Ectodermal cell (in vitro differentiated cells): ENCODE measurements around the gene NEU3.
"Not testable (repeated sequence)": the region's sequence is repeated elsewhere in the genome, so short reads cannot be mapped to it uniquely, and the experiment has no call there.

ENCODE experiments used
- H3K27ac ChIP-seq: 2 replicates; pipeline ENCODE4 v1.7.0; 2013; ENCODE audit warnings: mild to moderate bottlenecking, low read depth, low read length; ENCODE audit not compliant: insufficient read depth, poor library complexity, severe bottlenecking
- H3K27me3 ChIP-seq: 2 replicates; pipeline ENCODE4 v1.7.0; 2013; ENCODE audit warnings: mild to moderate bottlenecking, low read length; ENCODE audit not compliant: insufficient read depth, control insufficient read depth, poor library complexity, severe bottlenecking
- H3K36me3 ChIP-seq: one replicate; pipeline ENCODE4 v1.7.0; 2013; ENCODE audit warnings: low read length; ENCODE audit not compliant: control insufficient read depth, insufficient read depth
- H3K4me1 ChIP-seq: one replicate; pipeline ENCODE4 v1.7.0; 2013; ENCODE audit warnings: low read length; ENCODE audit not compliant: control insufficient read depth, insufficient read depth
- H3K4me3 ChIP-seq: 2 replicates; pipeline ENCODE4 v1.7.0; 2013; ENCODE audit warnings: low read depth, low read length, control low read depth; ENCODE audit not compliant: insufficient read depth
- H3K9me3 ChIP-seq: 2 replicates; pipeline ENCODE4 v1.7.0; 2013; ENCODE audit warnings: mild to moderate bottlenecking, low read length, moderate library complexity; ENCODE audit not compliant: control insufficient read depth
- WGBS, 2 experiments: methylation state at CpG; one replicate each; pipeline ENCODE4 v1.1.7; 2013; ENCODE audit warnings: missing lambda C conversion rate in 2 of 2; 5-methylcytosine and 5-hydroxymethylcytosine counted together

The NEU3 gene

GRCh38 chr11:75011357-75011756 lies 22.6 kb downstream of the NEU3 start:
- Histone ChIP-seq H3K4me1 (no peaks in the 10 kb centered on the region), H3K4me3 (no peak overlapping the region), H3K9me3 (no peaks in the 10 kb centered on the region), H3K27me3 (no peaks in the 10 kb centered on the region), H3K27ac (no peak overlapping the region), H3K36me3 (peaks cover 6% of the 10 kb centered on the region)
- 85 to 89% methylated on average over 2 of the region's 2 CpGs for WGBS, 2 experiments

- 88 to 95% methylated on average over 6 of the region's 6 CpGs for WGBS, 2 experiments
- no peaks in the 10 kb centered on the region for H3K27me3 ChIP-seq
- H3K27ac ChIP-seq: no peak overlapping the region
- H3K4me3 ChIP-seq: no peak overlapping the region
- H3K9me3 ChIP-seq: no peaks in the 10 kb centered on the region
- peaks cover under 1% of the 10 kb centered on the region for H3K36me3 ChIP-seq
- no peaks in the 10 kb centered on the region for H3K4me1 ChIP-seq
These were observed 23.1 kb downstream of the NEU3 start for GRCh38 chr11:75011872-75012271.

- no peaks in the 10 kb centered on the region for H3K4me1 ChIP-seq
- H3K9me3 ChIP-seq: no peaks in the 10 kb centered on the region
- H3K36me3 ChIP-seq: no peaks in the 10 kb centered on the region
- H3K27ac ChIP-seq: no peak overlapping the region
- H3K27me3 ChIP-seq: no peaks in the 10 kb centered on the region
- no peak overlapping the region for H3K4me3 ChIP-seq
These were observed 24.3 kb downstream of the NEU3 start for GRCh38 chr11:75013051-75013450.

- Histone ChIP-seq H3K4me3 (no peak overlapping the region), H3K27me3 (no peaks in the 10 kb centered on the region), H3K4me1 (no peaks in the 10 kb centered on the region), H3K36me3 (no peaks in the 10 kb centered on the region), H3K9me3 (no peaks in the 10 kb centered on the region), H3K27ac (no peak overlapping the region)
- WGBS, 2 experiments: 72 to 76% methylated on average over 1 of the region's 1 CpG
These were observed 25.4 kb downstream of the NEU3 start for GRCh38 chr11:75014129-75014528.

- H3K27ac ChIP-seq, H3K4me3 ChIP-seq, H3K27me3 ChIP-seq, H3K36me3 ChIP-seq, H3K9me3 ChIP-seq, H3K4me1 ChIP-seq: not testable (repeated sequence)
- 96% methylated on average over 3 of the region's 3 CpGs for WGBS, 2 experiments
These were observed 30.5 kb downstream of the NEU3 start for GRCh38 chr11:75019200-75019599.

GRCh38 chr11:75020328-75020727 lies 31.6 kb downstream of the NEU3 start:
- H3K4me3 ChIP-seq, H3K4me1 ChIP-seq, H3K36me3 ChIP-seq, H3K9me3 ChIP-seq, H3K27me3 ChIP-seq, H3K27ac ChIP-seq: not testable (repeated sequence)
- 85 to 88% methylated on average over 5 of the region's 5 CpGs for WGBS, 2 experiments

- Histone ChIP-seq H3K27ac (no peak overlapping the region), H3K4me3 (no peak overlapping the region), H3K4me1 (no peaks in the 10 kb centered on the region), H3K9me3 (no peaks in the 10 kb centered on the region), H3K36me3 (no peaks in the 10 kb centered on the region), H3K27me3 (no peaks in the 10 kb centered on the region)
- 95 to 97% methylated on average over 3 of the region's 3 CpGs for WGBS, 2 experiments
These were observed 33.6 kb downstream of the NEU3 start for GRCh38 chr11:75022296-75022695.

GRCh38 chr11:75022759-75023396 lies 34.1 kb downstream of the NEU3 start:
- H3K4me1 ChIP-seq: no peaks in the 10 kb centered on the region
- H3K9me3 ChIP-seq: no peaks in the 10 kb centered on the region
- 71 to 78% methylated on average over 5 of the region's 5 CpGs for WGBS, 2 experiments
- H3K4me3 ChIP-seq: no peak overlapping the region
- H3K27ac ChIP-seq: no peak overlapping the region
- H3K36me3 ChIP-seq: no peaks in the 10 kb centered on the region
- no peaks in the 10 kb centered on the region for H3K27me3 ChIP-seq

- no peaks in the 10 kb centered on the region for H3K36me3 ChIP-seq
- H3K27ac ChIP-seq: no peak overlapping the region
- WGBS, 2 experiments: 91 to 96% methylated on average over 6 of the region's 6 CpGs
- no peaks in the 10 kb centered on the region for H3K4me1 ChIP-seq
- H3K9me3 ChIP-seq: no peaks in the 10 kb centered on the region
- no peak overlapping the region for H3K4me3 ChIP-seq
- H3K27me3 ChIP-seq: no peaks in the 10 kb centered on the region
These were observed 34.8 kb downstream of the NEU3 start for GRCh38 chr11:75023446-75024067.

- Histone ChIP-seq H3K27me3 (no peaks in the 10 kb centered on the region), H3K36me3 (no peaks in the 10 kb centered on the region), H3K27ac (no peak overlapping the region), H3K4me1 (no peaks in the 10 kb centered on the region), H3K9me3 (no peaks in the 10 kb centered on the region), H3K4me3 (no peak overlapping the region)
- whole genome bisulfite sequencing, 2 experiments: 89 to 91% methylated on average over 6 of the region's 6 CpGs
These were observed 35.3 kb downstream of the NEU3 start for GRCh38 chr11:75024068-75024449.
